ENCODE results near the gene CCR5.
"Not testable (repeated sequence)": the region's sequence is repeated elsewhere in the genome, so short reads cannot be mapped to it uniquely, and the experiment has no call there.

The CCR5 gene

DNA sequence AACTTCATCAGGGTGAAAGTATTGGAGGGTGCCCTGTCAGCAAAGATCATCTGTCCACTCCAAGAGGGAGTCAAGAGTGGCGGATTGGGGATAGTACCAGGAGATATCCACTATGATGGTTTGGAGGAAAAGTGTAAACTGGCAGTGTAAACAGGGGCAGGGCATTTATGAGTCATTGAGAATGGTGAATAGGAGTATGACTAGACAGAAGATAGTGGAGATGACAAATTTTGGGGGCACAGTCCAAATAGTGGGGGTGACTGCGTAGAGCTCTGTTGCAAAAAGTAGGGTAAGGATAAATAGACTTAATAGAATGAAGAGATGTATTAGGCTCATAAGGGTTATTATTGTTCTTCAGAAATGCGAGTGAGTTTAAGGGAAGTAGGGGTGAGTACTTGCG is 18.1 kb downstream of the CCR5 start:
- not testable (repeated sequence) for FAIRE-seq

DNA sequence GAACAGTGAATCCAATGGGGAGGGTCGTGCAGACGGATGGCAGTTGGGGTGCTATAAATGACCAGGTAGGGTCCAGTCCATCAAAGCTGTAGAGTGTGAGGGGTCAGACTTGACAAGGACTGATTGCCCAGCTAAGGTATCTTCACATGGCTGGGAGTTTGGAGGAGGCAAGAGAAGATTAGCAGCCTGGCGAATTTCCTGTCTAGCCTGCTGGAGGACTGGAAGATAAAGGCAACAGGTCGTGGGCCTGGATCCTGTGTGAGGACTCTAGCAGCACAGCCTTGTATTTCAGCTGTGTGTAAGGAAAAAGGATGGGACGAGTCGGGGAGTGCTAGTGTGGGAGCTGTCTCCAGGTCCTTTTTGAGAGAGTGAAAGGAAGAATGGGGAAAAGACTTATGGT is 18.6 kb downstream of the CCR5 start:
- FAIRE-seq, result no peak

DNA sequence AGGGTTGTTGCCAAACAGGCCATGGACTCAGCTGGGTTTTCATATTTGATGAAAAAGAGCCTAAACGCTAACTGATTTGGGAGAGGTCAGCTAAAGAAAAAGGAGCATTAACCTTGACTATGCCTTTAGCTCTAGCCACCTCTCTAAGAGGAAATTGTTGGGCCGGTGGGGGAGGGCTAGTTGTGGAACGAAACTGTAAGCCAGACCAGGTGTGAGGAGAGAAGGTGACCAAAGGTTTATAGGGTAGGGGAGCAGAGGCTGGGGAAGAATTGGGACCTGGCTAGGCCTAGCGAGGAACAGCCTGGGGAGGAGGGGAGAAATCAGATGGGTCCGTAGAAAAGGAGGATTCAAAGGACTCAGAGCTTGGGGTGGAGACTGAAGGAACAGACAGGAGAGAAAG is 20.8 kb downstream of the CCR5 start:
- not testable (repeated sequence) for FAIRE-seq

DNA sequence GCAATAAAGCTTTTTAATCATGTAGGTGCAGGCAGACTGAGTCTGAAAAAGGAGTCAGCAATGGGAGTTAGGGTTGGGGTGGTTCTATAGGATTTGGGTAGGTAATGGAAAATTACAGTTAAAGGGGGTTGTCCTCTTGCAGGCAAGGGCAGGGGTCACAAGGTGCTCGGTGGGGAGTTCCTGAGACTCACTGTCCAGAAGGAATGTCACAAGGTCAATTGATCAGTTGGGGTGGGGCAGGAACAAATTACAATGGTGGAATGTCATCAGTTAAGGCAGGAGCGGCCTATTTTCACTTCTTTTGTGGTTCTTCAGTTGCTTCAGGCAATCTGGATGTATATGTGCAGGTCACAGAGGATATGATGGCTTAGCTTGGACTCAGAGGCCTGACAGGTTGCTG is 22.3 kb downstream of the CCR5 start:
- no peak for FAIRE-seq

DNA sequence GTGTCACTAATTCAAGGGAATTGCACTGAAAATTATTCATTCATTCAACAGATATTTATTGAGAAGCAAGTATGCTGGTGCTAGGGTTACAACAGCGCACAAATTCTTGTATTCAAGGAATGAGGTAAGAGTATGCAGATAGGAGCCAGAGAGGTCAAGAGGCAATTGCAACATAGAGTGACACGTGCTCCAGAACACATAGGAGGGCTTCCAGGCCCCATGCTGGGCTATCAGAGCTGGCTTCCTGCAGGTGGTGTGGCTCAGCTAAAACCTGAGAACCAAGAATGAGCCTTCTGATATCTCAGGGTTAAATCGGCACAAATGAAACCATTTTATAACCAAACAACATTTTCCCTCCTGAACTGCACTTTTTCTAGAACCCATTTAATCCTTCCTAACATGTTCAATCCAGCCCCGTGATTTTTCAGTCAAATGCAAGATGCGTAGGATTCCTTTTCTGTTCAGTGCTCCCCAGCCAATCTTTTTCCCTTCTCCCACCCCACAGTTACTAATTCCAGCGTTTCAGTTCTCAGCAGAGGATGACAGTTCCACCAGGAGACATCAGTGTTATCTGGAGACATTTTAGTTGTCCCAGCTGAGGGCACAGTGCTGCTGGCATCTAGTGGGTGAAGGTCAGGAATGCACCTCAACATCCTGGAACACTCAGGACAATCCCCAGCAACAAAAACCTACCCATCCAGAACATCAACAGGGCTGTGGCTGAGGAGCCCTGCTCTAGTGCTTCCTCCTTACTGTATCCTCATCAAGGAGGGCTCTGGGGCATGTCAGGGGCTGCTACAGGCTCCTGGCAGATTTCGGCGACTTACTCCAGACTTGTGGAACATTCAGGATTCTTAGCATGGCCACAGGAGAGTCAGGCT is 23.0 kb downstream of the CCR5 start:
- no peak for FAIRE-seq

DNA sequence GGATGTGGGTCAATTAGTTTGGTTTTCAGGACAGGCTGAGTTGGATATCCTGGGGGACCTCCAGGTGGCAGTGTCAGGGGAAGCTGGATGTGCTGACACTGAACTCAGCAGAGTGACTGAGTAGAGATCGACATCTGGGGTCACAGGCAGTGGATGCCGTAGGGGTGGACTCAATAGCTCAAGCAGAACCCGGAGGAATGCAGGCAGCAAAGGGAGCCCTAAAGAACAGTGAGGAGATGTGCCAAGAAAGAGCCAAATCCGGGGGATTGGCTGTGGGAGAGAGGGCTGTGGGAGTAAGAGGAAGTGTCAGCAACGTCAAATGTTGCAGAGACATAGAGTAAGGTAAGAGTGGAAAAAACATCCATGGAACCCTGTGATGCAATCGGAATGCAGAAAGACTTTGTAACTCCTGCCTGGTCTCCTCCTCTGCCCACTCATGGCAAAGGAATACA is 24.5 kb downstream of the CCR5 start:
- no peak for FAIRE-seq

DNA sequence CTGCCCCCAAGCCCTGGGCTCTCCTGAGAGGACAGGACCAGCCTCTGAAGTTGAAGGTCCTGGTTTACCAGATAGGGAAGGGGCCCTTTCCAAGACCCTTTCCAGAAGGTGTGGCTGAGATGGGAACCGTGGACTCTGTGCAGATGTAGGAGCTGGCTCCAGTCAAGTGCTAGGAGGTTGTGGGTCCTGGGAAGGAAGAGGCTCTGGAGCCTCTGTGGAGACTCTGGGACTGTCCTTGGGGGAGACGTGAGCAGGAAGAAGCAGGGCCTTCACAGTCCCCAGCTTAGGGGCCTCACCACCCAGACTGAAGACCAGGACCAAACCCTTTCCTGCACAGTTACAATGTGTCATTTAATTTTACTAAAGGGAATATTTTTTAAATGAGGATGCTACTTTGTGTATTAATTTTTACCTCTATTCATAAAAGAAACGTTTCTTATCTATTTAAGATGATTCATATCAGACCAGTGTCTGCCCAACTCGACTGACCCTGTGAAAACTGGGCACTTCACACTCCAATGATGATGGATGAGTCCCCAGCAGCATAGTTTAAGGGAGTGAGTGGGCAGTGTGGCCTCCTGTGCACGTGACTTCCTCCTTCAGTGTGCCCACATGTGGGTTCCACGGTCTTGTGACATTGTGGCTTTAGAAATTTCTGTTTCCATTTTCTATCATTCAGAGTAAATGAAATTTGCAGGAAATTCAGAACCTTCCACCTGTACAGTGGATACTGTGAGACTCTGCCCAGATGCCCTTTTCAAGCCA is 25.2 kb downstream of the CCR5 start:
- FAIRE-seq, result no peak

DNA sequence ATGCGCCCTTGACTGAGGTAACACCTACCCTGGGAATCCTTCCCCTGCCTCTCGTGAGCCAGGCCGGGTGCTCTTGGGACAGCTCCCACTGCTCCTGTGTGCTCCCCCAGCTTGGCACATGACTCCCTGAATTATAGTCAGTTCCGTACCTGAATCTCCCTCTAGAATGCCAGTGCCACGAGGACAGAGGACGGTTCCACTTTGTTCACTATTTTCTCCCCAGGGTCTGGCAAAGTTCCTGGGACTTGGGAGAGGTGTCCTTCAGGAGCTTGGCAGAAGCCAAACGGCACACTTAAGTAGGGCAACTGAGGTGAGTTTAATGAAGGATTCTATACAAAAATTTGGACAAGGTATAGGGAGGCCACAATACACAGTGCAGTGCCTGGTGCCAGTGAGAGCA is 26.4 kb downstream of the CCR5 start:
- no peak for FAIRE-seq

DNA sequence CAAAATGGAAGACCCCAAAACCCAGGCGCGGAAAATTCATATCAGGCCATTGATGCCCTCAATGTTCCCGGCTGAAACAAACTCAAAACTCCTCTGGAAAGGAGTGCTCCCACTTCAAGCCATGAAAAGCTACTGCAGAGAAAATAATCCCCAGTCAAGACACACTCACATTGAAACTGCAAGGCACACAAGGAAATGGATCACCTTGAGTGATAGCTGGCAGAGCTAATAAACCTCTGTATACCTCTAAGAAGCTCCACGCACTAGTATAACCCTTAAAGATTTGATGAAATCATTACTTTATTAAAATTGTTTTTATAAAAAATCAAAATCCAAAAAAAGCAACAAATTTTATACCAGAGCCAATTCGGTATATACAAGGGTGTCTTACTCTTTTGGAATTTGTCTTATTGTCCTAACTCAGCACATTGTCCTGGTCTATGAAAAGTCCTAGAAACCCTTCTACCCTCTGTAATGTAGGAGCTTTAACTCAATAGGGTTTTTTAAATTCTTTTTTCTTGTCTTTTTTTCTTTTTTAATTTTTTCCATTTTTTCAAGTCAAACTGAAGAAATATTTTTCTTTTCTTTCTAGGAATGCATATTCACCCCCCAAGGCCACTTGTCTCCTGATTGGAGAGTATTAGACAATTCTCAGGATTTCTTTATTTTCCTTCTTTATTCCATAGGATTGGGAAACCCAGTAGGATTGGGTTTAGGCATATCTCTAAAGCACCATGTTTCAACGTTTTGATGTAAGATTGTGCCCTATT is 27.6 kb downstream of the CCR5 start:
- FAIRE-seq, result no peak

DNA sequence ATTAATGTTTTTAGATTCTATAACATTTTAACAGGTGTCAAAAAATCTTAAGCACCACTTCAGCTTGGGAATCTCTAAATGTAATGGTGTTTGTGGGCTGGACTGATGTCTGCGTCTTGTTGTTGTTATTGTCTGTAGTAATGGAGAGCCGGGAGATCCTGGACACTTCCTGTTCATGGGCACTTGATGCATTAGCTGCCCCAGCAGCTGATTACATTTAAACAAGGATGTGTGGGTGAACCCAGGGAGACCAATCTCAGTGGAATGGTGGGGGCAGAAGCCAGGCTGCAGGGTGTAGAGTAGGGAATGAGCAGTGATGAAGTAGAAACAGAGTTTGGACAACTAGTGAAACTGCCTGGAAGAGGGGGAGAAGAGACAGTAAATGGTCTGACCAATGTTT is 28.4 kb downstream of the CCR5 start:
- FAIRE-seq, result no peak

DNA sequence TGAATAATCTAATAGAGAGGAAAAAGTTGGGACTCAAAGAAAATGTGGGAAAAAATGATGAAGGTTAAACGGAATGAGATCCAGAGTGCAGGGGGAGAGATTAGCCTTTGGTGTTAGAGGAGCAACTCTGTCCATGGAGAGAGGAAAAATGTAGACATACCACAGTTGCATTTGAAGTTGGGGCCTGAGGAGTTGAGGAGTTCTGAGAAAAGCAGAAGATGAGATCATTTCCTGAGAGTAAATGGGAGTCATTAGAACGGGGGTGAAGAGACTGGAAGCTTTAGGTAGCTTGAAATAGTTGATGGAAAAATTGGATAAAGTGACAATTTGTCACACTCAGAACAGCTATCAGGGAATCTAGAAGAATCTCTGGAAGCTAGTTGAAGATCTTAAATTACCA is 28.8 kb downstream of the CCR5 start:
- FAIRE-seq, result no peak

DNA sequence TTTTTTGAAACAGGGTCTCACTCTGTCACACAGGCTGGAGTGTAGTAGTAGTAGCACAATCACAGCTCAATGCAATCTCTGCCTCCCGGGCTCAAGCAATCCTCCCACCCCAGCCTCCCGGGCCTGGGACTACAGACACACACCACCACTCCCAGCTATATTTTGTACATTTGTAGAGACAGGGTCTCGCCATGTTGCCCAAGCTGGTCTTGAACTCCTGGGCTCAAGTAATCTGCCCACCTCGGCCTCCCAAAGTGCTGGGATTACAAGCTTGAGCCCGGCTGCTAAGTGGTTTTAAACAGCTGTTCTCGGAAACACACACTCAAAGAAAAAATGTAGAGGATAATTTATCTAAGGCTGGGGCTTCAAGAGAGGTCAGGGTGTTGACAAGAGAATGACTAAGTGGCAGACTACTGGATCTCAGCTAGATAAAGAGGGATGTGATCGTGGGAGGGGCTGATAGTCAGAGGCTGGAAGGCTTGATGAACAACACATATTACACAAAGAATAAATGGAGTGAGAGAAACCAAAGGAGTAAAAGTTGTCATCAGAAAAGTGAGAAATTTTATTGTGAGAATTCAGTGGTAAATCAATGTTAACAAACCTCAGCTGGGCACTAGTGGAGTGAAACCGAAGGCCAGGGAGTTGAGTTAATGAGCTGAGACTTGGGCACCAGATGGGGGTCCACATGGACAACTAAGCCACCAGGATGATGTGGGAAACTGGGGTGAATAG is 29.4 kb downstream of the CCR5 start:
- FAIRE-seq, result no peak

DNA sequence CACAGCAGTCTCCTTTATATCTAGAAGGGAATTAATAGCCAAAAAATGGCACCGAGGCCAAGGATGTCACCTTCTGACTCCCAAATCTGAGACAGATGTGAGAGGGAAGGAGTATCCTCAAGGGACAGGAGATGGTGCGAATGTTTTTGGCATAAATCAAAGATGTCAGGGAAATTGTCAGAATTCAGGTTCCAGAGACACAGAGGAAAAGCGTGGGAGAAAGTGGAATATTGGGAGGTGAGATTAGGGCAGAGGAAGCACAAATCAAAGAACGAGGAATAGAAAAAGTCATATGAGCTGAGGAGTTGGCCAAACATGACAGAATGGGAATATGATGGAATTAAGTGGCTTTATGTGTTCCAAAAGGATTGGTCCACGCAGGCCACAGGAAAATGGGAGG is 30.1 kb downstream of the CCR5 start:
- no peak for FAIRE-seq

DNA sequence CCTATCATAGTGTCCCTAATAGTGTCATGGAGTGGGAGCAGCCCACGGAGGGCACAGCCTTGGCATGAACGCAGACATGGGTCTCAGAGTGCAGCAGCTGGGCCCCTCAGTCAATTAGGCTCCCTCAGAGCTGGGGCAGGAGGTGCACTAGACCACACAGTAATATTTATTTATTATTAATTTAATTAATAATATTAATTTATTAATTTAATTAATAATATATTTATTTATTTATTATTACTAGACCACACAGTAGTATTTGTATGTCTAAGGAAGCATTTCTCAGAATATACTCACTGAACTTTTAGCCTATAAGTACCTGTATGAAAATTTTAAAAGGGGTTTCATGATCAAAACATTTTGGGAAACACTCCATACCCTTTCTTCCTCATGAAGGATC is 30.8 kb downstream of the CCR5 start:
- FAIRE-seq, result no peak

DNA sequence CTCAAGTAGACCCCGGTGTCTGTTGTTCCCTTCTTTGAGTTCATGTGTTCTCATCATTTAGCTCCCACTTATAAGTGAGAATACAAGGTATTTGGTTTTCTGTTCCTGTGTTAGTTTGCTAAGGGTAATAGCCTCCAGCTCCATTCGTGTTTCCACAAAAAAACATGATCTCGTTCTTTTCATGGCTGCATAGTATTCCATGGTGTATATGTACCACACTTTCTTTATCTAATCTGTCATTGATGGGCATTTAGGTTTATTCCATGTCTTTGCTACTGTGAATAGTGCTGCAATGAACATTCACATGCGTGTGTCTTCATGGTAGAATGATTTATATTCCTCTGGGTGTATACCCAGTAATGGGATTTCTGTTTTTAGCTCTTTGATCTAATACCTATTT is 32.2 kb downstream of the CCR5 start:
- FAIRE-seq, result not testable (repeated sequence)

DNA sequence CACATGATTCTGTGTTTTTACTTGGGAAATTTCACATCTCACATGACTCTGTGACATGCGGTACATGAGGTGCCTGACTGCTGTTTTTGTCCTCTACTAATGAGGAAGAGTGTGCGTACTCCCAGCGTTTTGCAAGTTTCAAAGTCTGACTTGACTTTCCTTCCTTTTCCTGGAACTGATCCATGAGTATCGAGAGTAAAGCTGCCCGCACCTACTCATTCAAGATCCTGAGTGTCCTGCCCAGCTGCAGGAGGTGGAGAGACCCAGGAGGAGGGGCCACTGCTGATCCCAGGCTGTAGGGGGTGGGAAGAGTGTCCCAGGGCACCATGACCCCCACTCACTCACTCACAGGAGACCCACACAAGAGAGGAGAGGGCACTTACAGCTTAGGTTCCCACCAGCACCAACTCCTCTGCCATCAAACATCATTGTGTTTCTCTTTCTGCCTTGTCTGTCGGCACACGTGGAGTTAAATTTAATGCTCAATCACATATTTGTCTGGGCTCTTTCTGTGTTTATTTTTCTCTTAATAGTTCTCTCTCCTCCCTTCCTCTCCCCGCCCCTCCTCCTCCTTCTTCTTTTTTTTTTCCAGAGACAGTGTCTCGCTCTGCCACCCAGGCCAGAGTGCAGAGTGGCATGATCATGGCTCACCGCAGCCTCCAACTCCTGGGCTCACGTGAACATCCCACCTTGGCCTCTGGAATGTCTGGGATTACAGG is 34.7 kb downstream of the CCR5 start:
- no peak for FAIRE-seq

DNA sequence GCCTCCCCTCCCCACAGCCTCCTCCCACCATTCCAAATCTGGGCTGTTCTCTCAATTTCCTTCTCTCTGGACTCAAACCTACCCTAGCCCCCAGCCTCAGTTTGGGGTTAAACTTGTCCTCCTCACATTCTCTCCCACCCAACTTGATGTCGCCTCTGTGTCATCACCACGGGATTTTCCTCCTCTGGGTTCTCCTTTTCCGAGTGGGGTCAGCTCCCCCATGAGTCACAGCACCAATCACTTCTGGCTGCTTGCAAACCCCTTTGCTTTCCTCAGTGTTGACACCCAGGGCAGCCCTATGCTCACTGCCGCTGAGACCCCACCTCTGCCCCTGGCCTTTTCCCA is 35.7 kb downstream of the CCR5 start:
- no peak for FAIRE-seq

DNA sequence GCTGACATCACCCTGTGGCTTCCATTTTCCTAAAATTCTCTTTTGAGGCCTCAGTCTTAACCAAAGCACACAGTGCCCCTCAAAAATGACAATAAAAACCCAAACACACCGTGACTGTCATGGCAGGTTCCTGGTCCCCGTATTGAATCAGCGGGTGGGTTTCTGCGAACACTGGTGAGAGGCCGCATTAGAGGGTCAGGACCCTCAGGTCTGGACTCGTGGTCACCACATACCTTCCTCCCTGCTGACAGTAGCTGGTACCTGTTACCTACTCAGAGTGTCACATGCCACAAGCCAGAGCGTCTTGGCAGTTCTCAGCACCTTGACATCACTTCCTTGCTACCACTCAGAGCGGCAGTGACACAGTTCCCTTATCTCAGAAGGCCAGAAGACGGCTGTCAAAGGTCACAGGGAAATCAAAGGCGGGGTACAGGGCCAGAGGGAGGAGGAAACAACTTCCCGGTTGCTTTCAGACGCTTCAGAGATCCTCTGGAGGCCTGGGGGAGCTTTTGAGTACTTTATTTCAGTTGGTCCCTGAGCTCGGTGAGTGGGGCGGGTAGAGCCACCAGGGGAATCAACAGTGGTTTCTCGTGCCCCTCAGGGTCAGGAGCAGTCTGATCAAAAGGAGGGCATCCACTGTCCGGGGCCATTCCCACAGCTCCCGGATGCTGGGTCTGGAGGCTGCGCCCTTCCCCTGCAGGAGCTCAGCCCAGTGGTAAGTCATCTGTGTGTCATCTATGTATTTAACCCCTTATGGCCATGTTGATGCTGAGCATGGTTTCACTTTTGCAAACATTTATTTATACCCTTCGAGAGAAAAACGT is 36.3 kb downstream of the CCR5 start, which contains the start of the genes CCR5AS and CCRL2:
Gene CCR5AS, minus strand, starts transcription at position 279 of the 824 bp plus-strand sequence.
Gene CCRL2, plus strand, starts transcription at position 472 of the 824 bp plus-strand sequence. CDS start 821 bp downstream, outside the sequence.
- no peak for FAIRE-seq

DNA sequence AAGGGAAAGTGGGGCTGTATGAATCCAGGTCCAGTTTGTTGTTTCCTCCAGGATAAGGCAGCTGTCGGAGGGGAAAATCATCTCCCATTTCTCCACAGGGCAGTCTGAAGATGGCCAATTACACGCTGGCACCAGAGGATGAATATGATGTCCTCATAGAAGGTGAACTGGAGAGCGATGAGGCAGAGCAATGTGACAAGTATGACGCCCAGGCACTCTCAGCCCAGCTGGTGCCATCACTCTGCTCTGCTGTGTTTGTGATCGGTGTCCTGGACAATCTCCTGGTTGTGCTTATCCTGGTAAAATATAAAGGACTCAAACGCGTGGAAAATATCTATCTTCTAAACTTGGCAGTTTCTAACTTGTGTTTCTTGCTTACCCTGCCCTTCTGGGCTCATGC is 37.2 kb downstream of the CCR5 start:
- no peak for FAIRE-seq

DNA sequence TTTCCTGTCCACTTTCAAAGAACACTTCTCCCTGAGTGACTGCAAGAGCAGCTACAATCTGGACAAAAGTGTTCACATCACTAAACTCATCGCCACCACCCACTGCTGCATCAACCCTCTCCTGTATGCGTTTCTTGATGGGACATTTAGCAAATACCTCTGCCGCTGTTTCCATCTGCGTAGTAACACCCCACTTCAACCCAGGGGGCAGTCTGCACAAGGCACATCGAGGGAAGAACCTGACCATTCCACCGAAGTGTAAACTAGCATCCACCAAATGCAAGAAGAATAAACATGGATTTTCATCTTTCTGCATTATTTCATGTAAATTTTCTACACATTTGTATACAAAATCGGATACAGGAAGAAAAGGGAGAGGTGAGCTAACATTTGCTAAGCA is 38.1 kb downstream of the CCR5 start:
- no peak for FAIRE-seq
